GM12874 (cell line): ENCODE results near the gene ANO8.
A peak's percentile ranks its signal among the peaks of the same experiment; 100 is the strongest.

Experiments used
- TF ChIP-seq, protein P1 (sequence below): IDR thresholded peaks from 2 replicates; pipeline ENCODE4 v1.5.1; 2011; ENCODE audit warnings: low read depth, mild to moderate bottlenecking, control low read depth, low read length, moderate library complexity; ENCODE audit not compliant: insufficient read depth

Gene ANO8

DNA sequence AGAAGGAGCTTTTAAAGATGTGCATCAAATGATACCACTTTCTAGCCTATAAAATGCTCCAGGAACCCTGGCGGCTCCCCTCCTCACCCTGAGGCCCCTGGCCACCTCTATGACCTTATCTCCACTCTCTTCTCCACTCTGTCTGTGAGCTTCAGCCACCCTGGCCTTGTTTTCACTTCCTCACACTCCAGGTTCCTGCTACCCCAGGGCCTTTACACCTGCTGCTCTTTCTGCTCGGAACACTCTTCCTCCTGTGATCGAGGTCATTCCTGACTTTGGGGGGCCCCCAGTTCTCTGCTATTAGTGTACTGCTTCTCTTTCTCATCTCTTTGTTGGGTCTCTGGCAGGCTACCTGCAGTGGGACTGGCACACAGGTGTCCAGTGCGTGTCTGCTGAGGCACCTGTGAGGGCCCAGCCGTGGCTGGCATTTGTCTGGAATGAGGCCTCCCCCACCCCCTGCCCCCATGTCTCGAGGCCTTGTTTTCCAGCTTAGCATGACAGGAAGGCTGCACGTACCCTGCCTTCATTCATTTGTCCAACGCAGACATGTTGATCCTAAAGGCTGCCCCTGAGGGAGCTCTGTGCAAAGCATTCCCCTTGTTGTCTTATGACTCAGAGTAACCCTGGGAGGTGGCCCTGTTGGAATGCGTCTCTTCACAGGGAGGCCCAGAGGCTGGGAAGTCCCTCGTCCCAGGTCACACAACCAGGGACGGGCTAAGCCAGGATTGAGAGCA is 23.0 kb downstream of the ANO8 start:
- TF ChIP-seq, protein P1, sequence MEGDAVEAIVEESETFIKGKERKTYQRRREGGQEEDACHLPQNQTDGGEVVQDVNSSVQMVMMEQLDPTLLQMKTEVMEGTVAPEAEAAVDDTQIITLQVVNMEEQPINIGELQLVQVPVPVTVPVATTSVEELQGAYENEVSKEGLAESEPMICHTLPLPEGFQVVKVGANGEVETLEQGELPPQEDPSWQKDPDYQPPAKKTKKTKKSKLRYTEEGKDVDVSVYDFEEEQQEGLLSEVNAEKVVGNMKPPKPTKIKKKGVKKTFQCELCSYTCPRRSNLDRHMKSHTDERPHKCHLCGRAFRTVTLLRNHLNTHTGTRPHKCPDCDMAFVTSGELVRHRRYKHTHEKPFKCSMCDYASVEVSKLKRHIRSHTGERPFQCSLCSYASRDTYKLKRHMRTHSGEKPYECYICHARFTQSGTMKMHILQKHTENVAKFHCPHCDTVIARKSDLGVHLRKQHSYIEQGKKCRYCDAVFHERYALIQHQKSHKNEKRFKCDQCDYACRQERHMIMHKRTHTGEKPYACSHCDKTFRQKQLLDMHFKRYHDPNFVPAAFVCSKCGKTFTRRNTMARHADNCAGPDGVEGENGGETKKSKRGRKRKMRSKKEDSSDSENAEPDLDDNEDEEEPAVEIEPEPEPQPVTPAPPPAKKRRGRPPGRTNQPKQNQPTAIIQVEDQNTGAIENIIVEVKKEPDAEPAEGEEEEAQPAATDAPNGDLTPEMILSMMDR = no peak

DNA sequence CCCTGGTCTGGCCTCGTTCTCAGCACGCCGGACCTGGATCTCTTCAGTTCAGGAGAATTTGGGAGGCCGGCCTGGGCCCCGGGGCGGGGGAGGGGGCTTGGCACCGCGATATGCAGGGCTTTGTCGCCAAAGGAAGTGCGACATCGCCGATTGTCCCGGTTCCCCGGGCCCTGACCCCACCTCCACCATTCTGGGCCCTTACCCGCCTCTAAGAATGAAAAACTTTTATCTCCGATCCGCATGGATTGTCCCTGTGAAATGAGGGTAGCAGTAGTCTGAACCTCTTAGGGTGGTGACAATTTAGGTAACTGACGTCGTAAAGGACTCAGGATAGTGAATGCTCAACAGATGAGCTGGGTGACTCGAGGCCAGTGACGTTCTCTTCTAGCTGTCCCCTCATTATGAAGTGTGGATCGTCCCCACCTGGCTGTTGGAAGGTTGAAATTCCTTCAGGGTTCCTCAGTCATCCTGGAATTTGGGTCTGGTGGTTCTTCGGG is 24.6 kb downstream of the ANO8 start:
- TF ChIP-seq, protein P1 = no peak

DNA sequence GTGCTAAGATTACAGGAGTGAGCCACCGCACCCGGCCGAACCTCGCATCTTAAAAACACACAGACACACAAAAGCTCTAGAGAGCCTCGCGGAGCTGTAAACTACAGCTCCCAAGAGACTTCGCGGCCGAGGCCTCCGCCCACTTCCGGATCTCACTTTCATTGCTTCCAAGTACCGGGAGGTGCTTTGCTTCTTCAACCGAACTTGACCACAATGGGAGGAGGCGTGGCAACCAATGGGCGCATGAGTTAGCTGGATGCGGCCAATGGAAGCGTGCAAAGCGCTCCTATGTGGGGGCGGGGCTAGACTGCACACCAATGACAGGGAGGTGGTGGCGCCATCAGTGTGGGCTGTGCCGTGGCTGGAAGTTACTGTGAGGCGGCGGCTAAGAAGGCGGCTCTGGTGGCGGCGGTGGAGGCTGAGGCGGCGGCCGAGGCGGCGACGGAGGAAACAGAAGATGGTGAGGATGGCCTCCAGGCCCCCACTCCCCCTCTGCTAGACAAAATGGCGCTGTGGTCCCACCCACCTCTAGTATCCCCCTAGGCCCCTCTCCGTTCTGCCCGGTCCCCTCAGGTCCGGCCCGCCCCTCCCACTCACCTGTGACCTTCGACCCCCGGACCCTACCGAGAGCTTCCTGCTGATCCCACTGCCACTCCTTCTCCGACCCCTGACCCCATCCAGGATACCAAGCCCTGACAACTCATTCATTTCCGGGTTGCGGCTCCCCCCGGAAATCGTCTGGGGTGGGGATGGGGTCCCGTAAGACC is 25.3 kb downstream of the ANO8 start, which contains the start of gene DDA1:
TSS of gene DDA1 (plus strand) at position 366 of the 767 bp plus-strand sequence. CDS start at position 458, 92 bp downstream.
- TF ChIP-seq, protein P1 = no peak

DNA sequence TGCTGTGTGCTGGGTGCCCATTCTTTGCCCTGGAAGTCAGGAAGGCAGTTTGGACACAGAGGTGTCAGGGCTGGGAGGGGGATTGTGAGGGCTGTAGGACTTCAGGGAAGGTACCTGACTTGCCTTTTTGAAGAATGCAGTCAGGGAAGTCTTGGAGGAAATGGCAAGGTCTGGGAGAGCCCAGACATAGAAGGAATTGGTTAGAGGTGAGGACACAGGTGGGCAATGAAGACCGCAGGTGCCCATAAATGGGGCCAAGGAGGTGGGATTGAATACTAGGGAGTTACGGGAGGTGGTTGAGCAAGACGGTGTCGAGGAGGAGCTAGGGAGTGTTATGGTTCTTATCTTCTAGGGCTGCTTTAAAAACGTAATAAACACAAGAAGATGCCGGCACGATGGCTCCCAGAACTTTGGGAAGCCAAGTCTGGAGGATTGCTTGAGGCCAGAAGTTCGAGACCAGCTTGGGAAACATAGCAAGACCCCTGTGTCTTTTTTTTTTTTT is 26.7 kb downstream of the ANO8 start:
- TF ChIP-seq, protein P1 = no peak

DNA sequence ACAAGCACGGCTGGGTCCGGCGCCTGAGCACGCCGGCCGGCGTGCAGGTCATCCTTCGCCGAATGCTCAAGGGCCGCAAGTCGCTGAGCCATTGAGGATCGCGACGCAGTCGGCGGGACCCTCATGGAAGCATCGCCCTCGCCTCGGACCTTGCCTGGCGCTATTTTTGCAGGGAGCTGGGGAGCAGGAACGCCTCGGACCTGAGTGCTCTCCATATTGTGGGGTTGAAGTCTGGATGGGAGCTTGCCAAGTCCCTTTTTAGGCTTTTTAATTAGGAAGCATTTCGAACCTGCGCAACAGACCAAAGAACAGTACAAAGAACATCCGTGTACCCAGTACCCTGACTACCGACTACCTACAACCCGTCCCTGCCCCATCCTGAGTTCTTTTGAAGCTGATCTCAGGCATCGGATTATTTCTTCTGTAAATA is 28.4 kb downstream of the ANO8 start:
- TF ChIP-seq, protein P1 = no peak

DNA sequence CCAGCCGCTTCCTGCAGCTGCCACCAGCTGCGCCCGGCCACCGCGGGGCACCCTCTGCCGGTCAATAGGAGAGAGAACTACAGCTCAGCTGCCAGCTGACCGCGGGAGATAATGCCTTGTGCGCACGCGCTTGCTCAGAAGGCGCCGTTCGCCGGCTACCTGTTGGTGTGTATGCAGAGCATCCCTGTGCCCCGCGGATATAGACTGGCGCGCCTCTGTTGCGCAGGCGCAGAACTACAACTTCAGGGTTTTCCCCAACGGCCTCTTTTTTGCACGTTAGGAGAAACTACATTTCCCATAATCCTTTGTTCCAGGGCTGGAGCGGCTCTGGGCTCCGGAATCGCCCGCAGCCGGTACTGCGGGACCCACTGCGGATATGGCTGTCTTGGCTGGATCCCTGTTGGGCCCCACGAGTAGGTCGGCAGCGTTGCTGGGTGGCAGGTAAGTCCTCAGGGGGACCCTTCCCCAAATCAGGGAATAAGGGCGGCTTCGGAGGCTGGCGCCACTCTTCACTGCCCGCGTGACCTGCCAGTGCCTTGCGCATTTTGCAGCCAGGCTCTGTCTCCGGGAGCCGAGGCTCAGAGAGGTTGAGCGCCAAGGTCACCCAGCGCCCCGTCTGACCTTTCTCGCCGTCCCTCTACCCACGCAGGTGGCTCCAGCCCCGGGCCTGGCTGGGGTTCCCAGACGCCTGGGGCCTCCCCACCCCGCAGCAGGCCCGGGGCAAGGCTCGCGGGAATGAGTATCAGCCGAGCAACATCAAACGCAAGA is 29.0 kb downstream of the ANO8 start, which contains the start of gene MRPL34:
TSS of gene MRPL34 (plus strand) at position 356 of the 768 bp plus-strand sequence. CDS start at position 377, 21 bp downstream.
- TF ChIP-seq, protein P1 = peak; percentile 87
